IMR-90 (cell line): ENCODE data around the gene ELFN1. TPM values are rescaled to one million over a fixed set of nuclear protein-coding genes. Genes with fewer than 3 reads are reported as not detected.

Source experiments
- ATAC-seq: fragments of 200-7000 bp; cut with Tn5 transposase; 2 replicates; pipeline ENCODE4 v1.9.1; 2020; ENCODE audit warnings: low read depth, mild to moderate bottlenecking, moderate library complexity
- BruUV-seq: library from RNA; stranded (reverse); fragments of 400-500 nt; replicated peaks from 2 replicates; lab custom pipeline; 2021; lab: Mats Ljungman, UMichigan
- CTCF ChIA-PET: fragments of 300-600 bp; formaldehyde crosslinking; extraction: SDS; loops from one replicate; lab custom pipeline; 2021; ENCODE audit warnings: antibody characterized with exemption; lab: Yijun Ruan, JAX
- POLR2A ChIA-PET: fragments of 300-600 bp; sonication (Branson Sonifier 250); formaldehyde crosslinking; loops from one replicate; lab custom pipeline; 2022; ENCODE audit warnings: antibody characterized with exemption; ENCODE audit not compliant: unreplicated experiment; lab: Charles Lee
- DNase-seq: peaks from one replicate; pipeline ENCODE4 v3.0.0; 2013
- H2AFZ ChIP-seq: replicated peaks from 2 replicates; pipeline ENCODE3; 2013; ENCODE audit warnings: low read length, mild to moderate bottlenecking; ENCODE audit not compliant: poor library complexity
- H2AK5ac ChIP-seq: 2 replicates; pipeline ENCODE4 v1.6.1; 2013; ENCODE audit warnings: low read depth, low read length, inconsistent platforms
- H2AK9ac ChIP-seq: replicated peaks from 2 replicates; pipeline ENCODE3; 2013; ENCODE audit warnings: mild to moderate bottlenecking, low read depth, low read length, moderate library complexity; ENCODE audit not compliant: poor library complexity
- H2BK120ac ChIP-seq: 2 replicates; pipeline ENCODE4 v1.6.1; 2013; ENCODE audit warnings: low read depth, low read length, inconsistent platforms
- H2BK15ac ChIP-seq: 3 replicates; pipeline ENCODE4 v1.6.1; 2013; ENCODE audit warnings: low read depth, low read length, inconsistent platforms
- H2BK20ac ChIP-seq: 2 replicates; pipeline ENCODE4 v1.6.1; 2013; ENCODE audit warnings: low read depth, mild to moderate bottlenecking, inconsistent platforms, low read length, moderate library complexity
- H2BK5ac ChIP-seq: 2 replicates; pipeline ENCODE4 v1.6.1; 2013; ENCODE audit warnings: mild to moderate bottlenecking, low read depth, low read length, inconsistent platforms; ENCODE audit not compliant: poor library complexity, severe bottlenecking
- H3K14ac ChIP-seq: replicated peaks from 2 replicates; pipeline ENCODE4 v1.6.1; 2013; ENCODE audit warnings: low read depth, low read length, inconsistent platforms
- H3K18ac ChIP-seq: 2 replicates; pipeline ENCODE4 v1.6.1; 2013; ENCODE audit warnings: low read depth, low read length, control low read depth
- H3K23ac ChIP-seq: 2 replicates; pipeline ENCODE4 v1.6.1; 2013; ENCODE audit warnings: low read depth, low read length, inconsistent platforms
- H3K27ac ChIP-seq: 2 replicates; pipeline ENCODE4 v1.5.1; 2013; ENCODE audit warnings: mild to moderate bottlenecking, control low read depth, low read length; ENCODE audit not compliant: insufficient read depth
- H3K27me3 ChIP-seq: 2 replicates; pipeline ENCODE4 v1.6.1; 2013; ENCODE audit warnings: low read length; ENCODE audit not compliant: control insufficient read depth, insufficient read depth
- H3K36me3 ChIP-seq: 2 replicates; pipeline ENCODE4 v1.6.1; 2013; ENCODE audit warnings: low read length, mixed read lengths; ENCODE audit not compliant: control insufficient read depth, insufficient read depth
- H3K4ac ChIP-seq: 2 replicates; pipeline ENCODE4 v1.6.1; 2013; ENCODE audit warnings: low read depth, low read length, inconsistent platforms
- H3K4me1 ChIP-seq: 2 replicates; pipeline ENCODE4 v1.6.1; 2013; ENCODE audit warnings: low read length, mixed read lengths; ENCODE audit not compliant: control insufficient read depth, insufficient read depth
- H3K4me2 ChIP-seq: 2 replicates; pipeline ENCODE4 v1.6.1; 2013; ENCODE audit warnings: low read depth, mild to moderate bottlenecking, control low read depth, low read length, moderate library complexity
- H3K4me3 ChIP-seq: 2 replicates; pipeline ENCODE4 v1.5.1; 2013; ENCODE audit warnings: low read depth, mild to moderate bottlenecking, control low read depth, low read length, moderate library complexity; ENCODE audit not compliant: insufficient read depth
- H3K56ac ChIP-seq: 2 replicates; pipeline ENCODE4 v1.6.1; 2013; ENCODE audit warnings: low read length, inconsistent platforms; ENCODE audit not compliant: insufficient read depth; ENCODE audit errors: extremely low read depth
- H3K79me1 ChIP-seq, 2 experiments: 2 replicates each; pipeline ENCODE4 v1.6.1; 2013; ENCODE audit warnings: low read length in 2 of 2, inconsistent platforms in 1 of 2, low read depth in 1 of 2
- H3K9ac ChIP-seq: 2 replicates; pipeline ENCODE4 v1.6.1; 2013; ENCODE audit warnings: low read depth, low read length, control low read depth
- H3K9me1 ChIP-seq: 2 replicates; pipeline ENCODE4 v1.6.1; 2013; ENCODE audit warnings: low read length, inconsistent platforms; ENCODE audit not compliant: insufficient read depth
- H3K9me3 ChIP-seq: 2 replicates; pipeline ENCODE4 v1.6.1; 2013; ENCODE audit warnings: low read length; ENCODE audit not compliant: control insufficient read depth, insufficient read depth
- H4K20me1 ChIP-seq: 2 replicates; pipeline ENCODE4 v1.6.1; 2013; ENCODE audit warnings: low read length, inconsistent platforms; ENCODE audit not compliant: insufficient read depth
- H4K5ac ChIP-seq: 2 replicates; pipeline ENCODE4 v1.6.1; 2013; ENCODE audit warnings: mild to moderate bottlenecking, low read depth, low read length, control low read depth
- H4K8ac ChIP-seq, 2 experiments: 2 replicates each; pipeline ENCODE4 v1.6.1; 2013; ENCODE audit warnings: low read depth in 2 of 2, low read length in 2 of 2, control low read depth in 1 of 2, inconsistent platforms in 1 of 2
- H4K91ac ChIP-seq: 2 replicates; pipeline ENCODE4 v1.6.1; 2013; ENCODE audit warnings: low read depth, low read length, inconsistent platforms; ENCODE audit not compliant: insufficient read depth
- BHLHE40 ChIP-seq: fragments of 150-350 bp; IDR thresholded peaks from 2 replicates; pipeline ENCODE4 v1.6.1; 2016; ENCODE audit warnings: mild to moderate bottlenecking, low read depth, low read length
- CEBPB ChIP-seq: IDR thresholded peaks from 2 replicates; pipeline ENCODE4 v1.6.1; 2012; ENCODE audit warnings: low read depth, low read length, improper control_type of control experiment
- ELK1 ChIP-seq: fragments of 150-350 bp; IDR thresholded peaks from 2 replicates; pipeline ENCODE4 v1.6.1; 2016; ENCODE audit warnings: low read depth, mild to moderate bottlenecking, low read length, moderate library complexity, borderline replicate concordance
- MAFK ChIP-seq: IDR thresholded peaks from 2 replicates; pipeline ENCODE4 v1.6.1; 2012; ENCODE audit warnings: low read depth, low read length, improper control_type of control experiment
- NFE2L2 ChIP-seq: fragments of 150-350 bp; IDR thresholded peaks from 2 replicates; pipeline ENCODE4 v1.6.1; 2016; ENCODE audit warnings: low read depth, mild to moderate bottlenecking, low read length
- POLR2A ChIP-seq: IDR thresholded peaks from 2 replicates; pipeline ENCODE4 v1.6.1; 2012; ENCODE audit warnings: mild to moderate bottlenecking, low read depth, low read length
- RCOR1 ChIP-seq: IDR thresholded peaks from 2 replicates; pipeline ENCODE4 v1.6.1; 2012; ENCODE audit warnings: mild to moderate bottlenecking, low read length, improper control_type of control experiment; ENCODE audit not compliant: insufficient replicate concordance
- RFX5 ChIP-seq: IDR thresholded peaks from 2 replicates; pipeline ENCODE4 v1.8.0; 2012; ENCODE audit warnings: low read depth, mild to moderate bottlenecking, low read length, moderate library complexity
- SMC3 ChIP-seq: fragments of 150-350 bp; IDR thresholded peaks from 2 replicates; pipeline ENCODE4 v1.6.1; 2016; ENCODE audit warnings: low read depth, mild to moderate bottlenecking, antibody characterized with exemption, low read length, moderate library complexity
- WGBS, 2 experiments: methylation state at CpG; one replicate each; pipeline versions ENCODE4 v1.1.5 to v1.1.7; 2013; ENCODE audit warnings: missing lambda C conversion rate in 2 of 2; ENCODE audit not compliant: insufficient read length in 1 of 2; ENCODE audit errors: extremely low coverage in 2 of 2; 5-methylcytosine and 5-hydroxymethylcytosine counted together
- dilution Hi-C: fragments of 300-500 bp; cut with HindIII; formaldehyde crosslinking; loops from one replicate; pipeline ENCODE4 v1.14.3; 2018; ENCODE audit warnings: low sequenced_read_pairs; ENCODE audit not compliant: unreplicated experiment
- in situ Hi-C: fragments of 300-500 bp; cut with MboI; formaldehyde crosslinking; loops from 3 replicates; pipeline ENCODE4 v1.14.3; 2019; ENCODE audit warnings: low sequenced_read_pairs, inconsistent platforms, mixed read lengths
- intact Hi-C: fragments of 100-400 bp; cut with micrococcal nuclease; formaldehyde crosslinking; loops from 2 replicates; pipeline ENCODE4 v1.10.0; 2022
- polyA plus RNA-seq, 3 experiments: library from polyadenylated mRNA; depleted of rRNA; stranded (reverse); fragments of >200 nt; gene quantifications; 2 replicates each; pipeline ENCODE4 v1.2.3, GENCODE V29; 2012; ENCODE audit warnings: low replicate concordance in 1 of 3
- total RNA-seq: library from RNA; depleted of rRNA; stranded (reverse); fragments of >200 nt; gene quantifications from 2 replicates; pipeline ENCODE4 v1.2.3, GENCODE V29; 2012

The ELFN1 gene
- total and polyA plus RNA-seq, 2 of the 4 experiments (the other 2 are of a cell fraction): 1.6 to 5.2 TPM

- H2BK15ac ChIP-seq: no peak overlapping the region
- CTCF ChIA-PET: no interaction called here
- in situ Hi-C loops (no loop called here), intact Hi-C loops (no loop called here), dilution Hi-C loops (no loop called here)
- H4K20me1 ChIP-seq: no peaks in the 10 kb centered on the region
- no peaks in the 10 kb centered on the region for H3K9me1 ChIP-seq
- no peaks in the 10 kb centered on the region; the same call in 1 of the 2 replicates for H3K27me3 ChIP-seq
- no peak overlapping the region for H3K4ac ChIP-seq
- no peak overlapping the region for H3K9ac ChIP-seq
- H4K5ac ChIP-seq: no peak overlapping the region
- no peak overlapping the region for H2BK5ac ChIP-seq
- H3K4me3 ChIP-seq: no peak overlapping the region
- no peak overlapping the region for H2BK120ac ChIP-seq
- H3K27ac ChIP-seq: no peak overlapping the region
- ATAC-seq (no peak), DNase-seq (no peak)
- H3K4me2 ChIP-seq: no peak overlapping the region
- no CpG with 5 or more reads among the region's 1 CpG for WGBS, 2 experiments
- H3K23ac ChIP-seq: no peak overlapping the region
- no peak overlapping the region for H3K56ac ChIP-seq
- H4K8ac ChIP-seq: no peak overlapping the region
- BruUV-seq: no TSS peak
- no peak overlapping the region for H2AFZ ChIP-seq
- no peak overlapping the region for H2AK5ac ChIP-seq
- no peak overlapping the region for H2AK9ac ChIP-seq
- peaks cover 2% of the 10 kb centered on the region; the same call in 1 of the 2 replicates for H3K9me3 ChIP-seq
- no peak overlapping the region for H3K18ac ChIP-seq
- no peaks in the 10 kb centered on the region; a peak in 1 of 4 replicates for H3K79me1 ChIP-seq
- H3K14ac ChIP-seq: no peak overlapping the region
- no peak overlapping the region for H2BK20ac ChIP-seq
- POLR2A ChIA-PET: no interaction called here
- H4K91ac ChIP-seq: no peak overlapping the region
- H3K4me1 ChIP-seq: no peaks in the 10 kb centered on the region
- TF ChIP-seq RCOR1 (no peak), RFX5 (no peak), BHLHE40 (no peak), CEBPB (no peak), NFE2L2 (no peak), SMC3 (no peak), MAFK (no peak), ELK1 (no peak), POLR2A (no peak)
- no peaks in the 10 kb centered on the region for H3K36me3 ChIP-seq
Observed at GRCh38 chr7:1685000-1685624, 15.0 kb downstream of the ELFN1 start.
